ENCODE data around the gene AP3B1. TPM values are rescaled to one million over a fixed set of nuclear protein-coding genes. Genes with fewer than 3 reads are reported as not detected.

The AP3B1 gene
- total and polyA plus RNA-seq, 2 experiments from 2014 or later, result 32.1 to 46.3 TPM

- Histone ChIP-seq H3K4me1 (ENCODE audit: insufficient read depth) (no peaks in the 10 kb centered on the region), H3K27me3 (ENCODE audit: insufficient read depth) (no peaks in the 10 kb centered on the region), H3K27ac (ENCODE audit: low read depth) (no peak overlapping the region), H3K36me3 (ENCODE audit: insufficient read depth) (peaks cover 16% of the 10 kb centered on the region), H4K20me1 (replicated peaks; ENCODE audit: insufficient read depth) (no peaks in the 10 kb centered on the region), H3K79me2 (replicated peaks; ENCODE audit: insufficient read depth) (no peaks in the 10 kb centered on the region), H3K9me2 (ENCODE audit: insufficient read depth) (no peaks in the 10 kb centered on the region), H3K4me2 (no peak overlapping the region), H3F3A (replicated peaks; ENCODE audit: low read depth) (no peaks in the 10 kb centered on the region), H3K4me3 (no peak overlapping the region), H2AFZ (no peak overlapping the region)
- Mint-ChIP-seq H3K4me1 (peaks cover 3% of the 10 kb centered on the region; the same call in 1 of the 3 replicates), H3K27me3 (ENCODE audit: insufficient read depth, low read depth, poor library complexity) (peaks cover 2% of the 10 kb centered on the region), H3K9me3 (peaks cover 7% of the 10 kb centered on the region; the same call in 1 of the 3 replicates), H3K36me3 (ENCODE audit: low read depth) (peaks cover 41% of the 10 kb centered on the region), H3K4me3 (no peak overlapping the region), H3K27ac (peak overlapping the region; percentile 56; the same call in 1 of the 2 replicates)
- DNase-seq (ENCODE audit: low spot score) (peak; percentile 8), ATAC-seq (peak; percentile 76)
- TF ChIP-seq JUNB (IDR thresholded peaks at IDR 0.05; ENCODE audit: unreplicated experiment) (no peak), EZH2phosphoT487 (IDR thresholded peaks at IDR 0.05; ENCODE audit: unreplicated experiment) (no peak), REST (IDR thresholded peaks at IDR 0.05; ENCODE audit: unreplicated experiment) (no peak), CTCF (conservative IDR thresholded peaks at IDR 0.05; ENCODE audit: low read depth in 2 of 2) (no peak), POLR2AphosphoS5 (IDR thresholded peaks at IDR 0.05; ENCODE audit: low read depth) (no peak), ZNF462 (CRISPR knock-in tag; IDR thresholded peaks at IDR 0.05) (no peak), ZNF114 (CRISPR knock-in tag; IDR thresholded peaks at IDR 0.05) (no peak), CREB1 (CRISPR knock-in tag; IDR thresholded peaks at IDR 0.05; ENCODE audit: low read depth) (no peak), ETS1 (IDR thresholded peaks at IDR 0.05) (no peak), EZH2 (IDR thresholded peaks at IDR 0.05; ENCODE audit: low read depth, unreplicated experiment) (no peak), NANOG (IDR thresholded peaks at IDR 0.05; ENCODE audit: borderline replicate concordance) (no peak), ZNF331 (CRISPR knock-in tag; IDR thresholded peaks at IDR 0.05; ENCODE audit: low read depth) (no peak), STAT1 (IDR thresholded peaks at IDR 0.05; ENCODE audit: unreplicated experiment) (no peak)
Observed at GRCh38 chr5:78157001-78157400, 137.5 kb downstream of the AP3B1 start.

All from GM23338 (cell line).